Stimulated activated CD4-positive, alpha-beta T cell treated with anti-CD3 and anti-CD28 coated beads, Interleukin-15, amount 100 ng/mL, for 1 hour (primary cell): ENCODE data around the gene CDC34.

Experiments
- DNase-seq, 2 donors: peaks; one replicate each; pipeline ENCODE4 v3.0.0-alpha.2; 2020; ENCODE audit warnings: low read depth in 1 of 2, low spot score in 1 of 2

CDC34 gene

GRCh38 chr19:531753-532560, at the start of gene CDC34:
CDC34 (plus strand) TSS chr19:531760; CDS start chr19:531932, 172 bp downstream.
- DNase-seq, result no peak

- no peak for DNase-seq
These were observed 49.1 kb upstream of the CDC34 start for GRCh38 chr19:482186-483041.

- DNase-seq, result no peak
These were observed 48.1 kb upstream of the CDC34 start for GRCh38 chr19:483332-484072.

- DNase-seq, result no peak
These were observed 47.1 kb upstream of the CDC34 start for GRCh38 chr19:484494-484893.

GRCh38 chr19:485077-485476, 46.5 kb upstream of the CDC34 start:
- no peak for DNase-seq

- no peak for DNase-seq
These were observed 45.9 kb upstream of the CDC34 start for GRCh38 chr19:485583-486236.

GRCh38 chr19:488505-489417, 42.8 kb upstream of the CDC34 start:
- DNase-seq, result peak; percentile 92 to 94

- DNase-seq, result no peak
These were observed 42.0 kb upstream of the CDC34 start for GRCh38 chr19:489418-490196.

- no peak for DNase-seq
These were observed 40.3 kb upstream of the CDC34 start for GRCh38 chr19:491146-491741.

GRCh38 chr19:492091-492531, 39.4 kb upstream of the CDC34 start:
- DNase-seq, result no peak

GRCh38 chr19:493391-494170, 38.0 kb upstream of the CDC34 start:
- DNase-seq, result no peak

GRCh38 chr19:494171-495080, 37.1 kb upstream of the CDC34 start:
- DNase-seq, result no peak

GRCh38 chr19:495081-495401, 36.5 kb upstream of the CDC34 start:
- no peak for DNase-seq

GRCh38 chr19:495402-496111, 36.0 kb upstream of the CDC34 start:
- DNase-seq, result no peak

- no peak for DNase-seq
These were observed 35.4 kb upstream of the CDC34 start, which contains the start of gene MADCAM1 for GRCh38 chr19:496112-496665. MADCAM1 (plus strand) TSS chr19:496486; CDS start chr19:496500, 14 bp downstream.

- no peak for DNase-seq
These were observed 34.6 kb upstream of the CDC34 start for GRCh38 chr19:496986-497385.
